ENCODE results near the gene OSBP. TPM values are rescaled to one million over a fixed set of nuclear protein-coding genes. Genes with fewer than 3 reads are reported as not detected.
A peak's percentile ranks its signal among the peaks of the same experiment; 100 is the strongest.

The OSBP gene
- polyA plus RNA-seq, 1 donor (not counting 4 experiments of a cell fraction or from before 2014, with no cell fraction given): 31.9 TPM

- peak overlapping the region; percentile 97 for H3K4me2 ChIP-seq (ENCODE audit: control insufficient read depth, extremely low read depth, insufficient read depth, low read depth, low read length)
- peak overlapping the region; percentile 71 to 96 (median 81) for H3K4me3 ChIP-seq (ENCODE audit: control insufficient read depth in 2 of 3, extremely low read depth in 1 of 3, insufficient read depth in 2 of 3, low read depth in 1 of 3, low read length in 3 of 3)
- H3K9me1 ChIP-seq (ENCODE audit: control insufficient read depth, extremely low read depth, insufficient read depth, low read length): peaks cover 2% of the 10 kb centered on the region
- no peaks in the 10 kb centered on the region for H3K27me3 ChIP-seq (ENCODE audit: control insufficient read depth, extremely low read depth, insufficient read depth, low read length)
- FAIRE-seq: no peak
- no peak for DNase-seq (ENCODE audit: low read depth, low spot score)
- H3K79me2 ChIP-seq (ENCODE audit: control insufficient read depth, insufficient read depth, low read length): peaks cover 49% of the 10 kb centered on the region
- dilution Hi-C loops (cut with MboI; ENCODE audit: extremely low pct_ligation_motif_present, low sequenced_read_pairs): no loop called here
- peaks cover 2% of the 10 kb centered on the region for H4K20me1 ChIP-seq (ENCODE audit: control insufficient read depth, extremely low read depth, insufficient read depth, low read length)
- H3K9me3 ChIP-seq (ENCODE audit: control insufficient read depth, low read depth, low read length): no peaks in the 10 kb centered on the region
- peak overlapping the region; percentile 77 for H3K9ac ChIP-seq (ENCODE audit: control insufficient read depth, extremely low read depth, insufficient read depth, low read length)
- no peak for TF ChIP-seq EZH2 (IDR thresholded peaks at IDR 0.05; ENCODE audit: low read length)
- no peak for TF ChIP-seq CTCF (optimal IDR thresholded peaks at IDR 0.05 in 1 of 3, IDR thresholded peaks at IDR 0.05 in 1 of 3, conservative IDR thresholded peaks at IDR 0.05 in 1 of 3; ENCODE audit: extremely low read depth in 1 of 3, insufficient read depth in 2 of 3, low read length in 3 of 3)
- H3K4me1 ChIP-seq (ENCODE audit: control insufficient read depth, extremely low read depth, insufficient read depth, low read length): peaks cover 35% of the 10 kb centered on the region
- H3K36me3 ChIP-seq (ENCODE audit: control insufficient read depth in 2 of 2, extremely low read depth in 1 of 2, insufficient read depth in 2 of 2, low read length in 2 of 2): peaks cover 3 to 6% of the 10 kb centered on the region in 2 experiments
- peak overlapping the region; percentile 65 for H3K27ac ChIP-seq (ENCODE audit: control insufficient read depth, insufficient read depth, low read length)
- H2AFZ ChIP-seq (ENCODE audit: control insufficient read depth, low read length): peak overlapping the region; percentile 24
Observed at GRCh38 chr11:59615120-59615636, 396 bp downstream of the OSBP start.

- H3K27me3 ChIP-seq (ENCODE audit: control insufficient read depth, extremely low read depth, insufficient read depth, low read length): no peaks in the 10 kb centered on the region
- FAIRE-seq (no peak), DNase-seq (ENCODE audit: low read depth, low spot score) (no peak)
- H2AFZ ChIP-seq (ENCODE audit: control insufficient read depth, low read length): peak overlapping the region; percentile 7
- peak overlapping the region; percentile 97 for H3K4me2 ChIP-seq (ENCODE audit: control insufficient read depth, extremely low read depth, insufficient read depth, low read depth, low read length)
- H4K20me1 ChIP-seq (ENCODE audit: control insufficient read depth, extremely low read depth, insufficient read depth, low read length): peaks cover 2% of the 10 kb centered on the region
- H3K9me3 ChIP-seq (ENCODE audit: control insufficient read depth, low read depth, low read length): no peaks in the 10 kb centered on the region
- no peak for TF ChIP-seq EZH2 (IDR thresholded peaks at IDR 0.05; ENCODE audit: low read length)
- TF ChIP-seq CTCF (optimal IDR thresholded peaks at IDR 0.05 in 1 of 3, IDR thresholded peaks at IDR 0.05 in 1 of 3, conservative IDR thresholded peaks at IDR 0.05 in 1 of 3; ENCODE audit: extremely low read depth in 1 of 3, insufficient read depth in 2 of 3, low read length in 3 of 3): no peak
- peak overlapping the region; percentile 65 for H3K27ac ChIP-seq (ENCODE audit: control insufficient read depth, insufficient read depth, low read length)
- H3K36me3 ChIP-seq (ENCODE audit: control insufficient read depth in 2 of 2, extremely low read depth in 1 of 2, insufficient read depth in 2 of 2, low read length in 2 of 2): peaks cover 5 to 6% of the 10 kb centered on the region in 2 experiments
- peak overlapping the region; percentile 77 for H3K9ac ChIP-seq (ENCODE audit: control insufficient read depth, extremely low read depth, insufficient read depth, low read length)
- peaks cover 35% of the 10 kb centered on the region for H3K4me1 ChIP-seq (ENCODE audit: control insufficient read depth, extremely low read depth, insufficient read depth, low read length)
- dilution Hi-C loops (cut with MboI; ENCODE audit: extremely low pct_ligation_motif_present, low sequenced_read_pairs): no loop called here
- peaks cover 51% of the 10 kb centered on the region for H3K79me2 ChIP-seq (ENCODE audit: control insufficient read depth, insufficient read depth, low read length)
- H3K4me3 ChIP-seq (ENCODE audit: control insufficient read depth in 2 of 3, extremely low read depth in 1 of 3, insufficient read depth in 2 of 3, low read depth in 1 of 3, low read length in 3 of 3): peak overlapping the region; percentile 71 to 96 (median 81)
- H3K9me1 ChIP-seq (ENCODE audit: control insufficient read depth, extremely low read depth, insufficient read depth, low read length): peaks cover 2% of the 10 kb centered on the region
Observed at GRCh38 chr11:59614277-59615119, 1.1 kb downstream of the OSBP start.
